ENCODE results near the gene PMAIP1.
"Not testable (repeated sequence)": the region's sequence is repeated elsewhere in the genome, so short reads cannot be mapped to it uniquely, and the experiment has no call there.

GRCh38 chr18:59886399-59886798 lies 13.4 kb upstream of the PMAIP1 start:
- TF ChIP-seq EZH2 (IDR thresholded peaks at IDR 0.05; ENCODE audit: low read length), result not testable (repeated sequence)
- TF ChIP-seq, protein P1, sequence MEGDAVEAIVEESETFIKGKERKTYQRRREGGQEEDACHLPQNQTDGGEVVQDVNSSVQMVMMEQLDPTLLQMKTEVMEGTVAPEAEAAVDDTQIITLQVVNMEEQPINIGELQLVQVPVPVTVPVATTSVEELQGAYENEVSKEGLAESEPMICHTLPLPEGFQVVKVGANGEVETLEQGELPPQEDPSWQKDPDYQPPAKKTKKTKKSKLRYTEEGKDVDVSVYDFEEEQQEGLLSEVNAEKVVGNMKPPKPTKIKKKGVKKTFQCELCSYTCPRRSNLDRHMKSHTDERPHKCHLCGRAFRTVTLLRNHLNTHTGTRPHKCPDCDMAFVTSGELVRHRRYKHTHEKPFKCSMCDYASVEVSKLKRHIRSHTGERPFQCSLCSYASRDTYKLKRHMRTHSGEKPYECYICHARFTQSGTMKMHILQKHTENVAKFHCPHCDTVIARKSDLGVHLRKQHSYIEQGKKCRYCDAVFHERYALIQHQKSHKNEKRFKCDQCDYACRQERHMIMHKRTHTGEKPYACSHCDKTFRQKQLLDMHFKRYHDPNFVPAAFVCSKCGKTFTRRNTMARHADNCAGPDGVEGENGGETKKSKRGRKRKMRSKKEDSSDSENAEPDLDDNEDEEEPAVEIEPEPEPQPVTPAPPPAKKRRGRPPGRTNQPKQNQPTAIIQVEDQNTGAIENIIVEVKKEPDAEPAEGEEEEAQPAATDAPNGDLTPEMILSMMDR (optimal IDR thresholded peaks at IDR 0.05 in 1 of 3, IDR thresholded peaks at IDR 0.05 in 1 of 3, conservative IDR thresholded peaks at IDR 0.05 in 1 of 3; ENCODE audit: extremely low read depth in 1 of 3, insufficient read depth in 2 of 3, low read length in 3 of 3), result not testable (repeated sequence)
